ENCODE measurements around the gene ARHGEF28. TPM values are rescaled to one million over a fixed set of nuclear protein-coding genes. Genes with fewer than 3 reads are reported as not detected.

The ARHGEF28 gene
- polyA plus RNA-seq, 2 donors: 5.9 to 6.5 TPM

DNA sequence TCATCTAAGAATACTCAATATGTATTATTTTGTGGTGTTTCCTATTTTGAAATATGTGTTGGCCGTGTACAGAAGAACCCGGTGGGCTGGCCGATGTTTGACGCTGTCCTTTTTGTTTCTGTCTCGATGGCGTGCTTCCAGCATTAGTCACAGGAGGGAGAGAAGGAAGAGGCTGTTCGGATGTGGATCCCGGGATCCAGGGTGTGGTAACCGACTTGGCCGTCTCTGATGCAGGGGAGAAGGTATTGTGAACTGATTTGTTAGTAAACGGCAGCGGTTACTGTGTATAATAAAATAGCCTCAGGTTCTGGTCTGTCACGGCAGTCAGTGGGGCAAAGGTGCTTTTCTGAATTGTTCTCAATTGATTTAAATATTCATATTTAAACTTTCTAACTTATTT is 275.0 kb downstream of the ARHGEF28 start:
- Histone ChIP-seq H3K27me3 (ENCODE audit: control insufficient read depth in 1 of 2, insufficient read depth in 2 of 2, low read length in 2 of 2) (no peaks in the 10 kb centered on the region), H3K36me3 (ENCODE audit: control insufficient read depth in 2 of 2, insufficient read depth in 2 of 2, low read length in 1 of 2) (no peaks in the 10 kb centered on the region), H3K4me3 (ENCODE audit: low read depth in 1 of 2, low read length in 2 of 2) (no peak overlapping the region), H3K4me1 (ENCODE audit: control insufficient read depth in 2 of 2, insufficient read depth in 2 of 2, low read length in 1 of 2) (no peaks in the 10 kb centered on the region), H3K27ac (ENCODE audit: low read depth in 2 of 2, low read length in 1 of 2) (no peak overlapping the region), H3K9me3 (ENCODE audit: control insufficient read depth in 2 of 2, insufficient read depth in 1 of 2, low read depth in 1 of 2, low read length in 1 of 2) (no peaks in the 10 kb centered on the region)
- WGBS, 2 donors: 40% methylated on average over 13 of the region's 13 CpGs

DNA sequence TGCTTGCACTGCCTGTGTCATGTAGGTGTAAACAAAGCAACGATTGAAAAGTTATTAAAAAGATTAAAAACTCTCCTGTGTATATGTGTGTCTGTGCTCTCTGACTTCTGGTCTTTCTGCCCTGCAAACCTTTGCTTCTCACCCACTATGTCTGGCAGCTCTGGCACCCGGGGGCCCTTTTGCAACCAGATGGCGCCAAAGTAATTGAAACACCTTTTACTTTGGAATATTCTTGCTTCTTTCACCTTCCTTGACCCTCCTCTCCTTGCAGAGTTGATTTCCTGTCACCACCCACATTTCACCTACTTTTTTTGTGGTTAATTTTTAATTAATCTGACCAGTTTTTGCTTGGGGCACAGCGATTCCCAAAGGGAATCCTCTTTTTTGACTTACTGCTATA is 275.5 kb downstream of the ARHGEF28 start:
- no peak overlapping the region for H3K27ac ChIP-seq (ENCODE audit: low read depth in 2 of 2, low read length in 1 of 2)
- H3K4me3 ChIP-seq (ENCODE audit: low read depth in 1 of 2, low read length in 2 of 2): no peak overlapping the region
- no peaks in the 10 kb centered on the region for H3K27me3 ChIP-seq (ENCODE audit: control insufficient read depth in 1 of 2, insufficient read depth in 2 of 2, low read length in 2 of 2)
- H3K36me3 ChIP-seq (ENCODE audit: control insufficient read depth in 2 of 2, insufficient read depth in 2 of 2, low read length in 1 of 2): no peaks in the 10 kb centered on the region
- 40 to 46% methylated on average over 4 of the region's 4 CpGs for WGBS, 2 donors
- H3K9me3 ChIP-seq (ENCODE audit: control insufficient read depth in 2 of 2, insufficient read depth in 1 of 2, low read depth in 1 of 2, low read length in 1 of 2): no peaks in the 10 kb centered on the region
- no peaks in the 10 kb centered on the region for H3K4me1 ChIP-seq (ENCODE audit: control insufficient read depth in 2 of 2, insufficient read depth in 2 of 2, low read length in 1 of 2)

DNA sequence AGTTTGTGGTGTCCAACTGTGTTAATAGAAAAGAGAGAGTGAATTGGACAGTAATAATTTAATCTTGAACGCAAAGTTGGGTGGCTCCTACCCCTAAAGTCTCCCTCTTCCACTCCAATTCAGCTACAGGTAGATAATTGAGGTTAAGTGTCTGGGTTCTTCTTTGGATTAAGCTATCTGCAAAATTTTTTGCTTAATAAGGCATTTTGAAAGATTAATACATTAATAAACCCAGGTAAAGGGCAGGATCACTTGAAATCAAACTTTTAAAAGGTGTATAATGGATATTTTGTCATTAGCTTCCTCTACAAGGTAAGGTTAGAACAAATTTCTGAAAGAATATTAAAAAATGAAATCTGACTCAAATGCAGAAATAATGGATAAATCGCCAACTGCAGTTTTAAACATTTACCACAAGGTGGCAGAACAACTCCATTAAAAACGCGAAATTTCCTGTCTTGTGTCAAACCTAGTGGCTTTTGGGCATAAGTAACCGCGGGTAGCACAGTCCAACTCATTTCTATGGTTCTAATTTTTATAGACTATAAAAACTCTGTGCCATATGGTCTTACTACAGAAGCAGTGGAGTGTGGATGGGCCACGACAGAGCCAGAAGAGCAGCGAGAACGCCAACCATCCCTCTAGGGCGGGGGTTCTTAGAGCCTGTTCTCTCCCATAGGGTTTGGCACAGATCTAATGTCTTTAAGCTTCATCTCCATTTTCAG is 276.5 kb downstream of the ARHGEF28 start:
- Histone ChIP-seq H3K4me3 (ENCODE audit: low read depth in 1 of 2, low read length in 2 of 2) (no peak overlapping the region), H3K27ac (ENCODE audit: low read depth in 2 of 2, low read length in 1 of 2) (no peak overlapping the region), H3K36me3 (ENCODE audit: control insufficient read depth in 2 of 2, insufficient read depth in 2 of 2, low read length in 1 of 2) (no peaks in the 10 kb centered on the region), H3K27me3 (ENCODE audit: control insufficient read depth in 1 of 2, insufficient read depth in 2 of 2, low read length in 2 of 2) (no peaks in the 10 kb centered on the region), H3K9me3 (ENCODE audit: control insufficient read depth in 2 of 2, insufficient read depth in 1 of 2, low read depth in 1 of 2, low read length in 1 of 2) (no peaks in the 10 kb centered on the region), H3K4me1 (ENCODE audit: control insufficient read depth in 2 of 2, insufficient read depth in 2 of 2, low read length in 1 of 2) (no peaks in the 10 kb centered on the region)
- 34 to 38% methylated on average over 10 of the region's 10 CpGs for WGBS, 2 donors

DNA sequence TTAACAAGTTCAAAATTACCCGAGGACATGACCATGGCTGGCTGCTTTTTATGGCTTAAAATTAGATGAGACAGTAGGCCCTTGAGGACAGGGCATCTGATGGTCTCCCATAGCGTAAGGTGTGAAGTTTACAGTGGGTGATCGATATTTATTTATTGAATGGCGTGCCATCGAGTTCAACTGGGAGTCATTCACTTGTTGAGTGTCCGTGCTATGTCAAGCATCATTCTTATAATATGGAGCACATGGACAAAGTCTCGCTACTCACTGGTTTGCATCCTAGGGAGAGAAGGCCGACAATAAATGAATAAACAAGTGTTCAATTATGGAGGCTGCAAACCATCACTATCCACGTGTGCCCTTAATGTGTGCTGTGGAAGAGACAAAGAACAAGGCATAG is 277.2 kb downstream of the ARHGEF28 start:
- WGBS, 2 donors: 91 to 94% methylated on average over 9 of the region's 9 CpGs
- Histone ChIP-seq H3K4me3 (ENCODE audit: low read depth in 1 of 2, low read length in 2 of 2) (no peak overlapping the region), H3K4me1 (ENCODE audit: control insufficient read depth in 2 of 2, insufficient read depth in 2 of 2, low read length in 1 of 2) (no peaks in the 10 kb centered on the region), H3K36me3 (ENCODE audit: control insufficient read depth in 2 of 2, insufficient read depth in 2 of 2, low read length in 1 of 2) (no peaks in the 10 kb centered on the region), H3K27ac (ENCODE audit: low read depth in 2 of 2, low read length in 1 of 2) (no peak overlapping the region), H3K9me3 (ENCODE audit: control insufficient read depth in 2 of 2, insufficient read depth in 1 of 2, low read depth in 1 of 2, low read length in 1 of 2) (no peaks in the 10 kb centered on the region), H3K27me3 (ENCODE audit: control insufficient read depth in 1 of 2, insufficient read depth in 2 of 2, low read length in 2 of 2) (no peaks in the 10 kb centered on the region)

DNA sequence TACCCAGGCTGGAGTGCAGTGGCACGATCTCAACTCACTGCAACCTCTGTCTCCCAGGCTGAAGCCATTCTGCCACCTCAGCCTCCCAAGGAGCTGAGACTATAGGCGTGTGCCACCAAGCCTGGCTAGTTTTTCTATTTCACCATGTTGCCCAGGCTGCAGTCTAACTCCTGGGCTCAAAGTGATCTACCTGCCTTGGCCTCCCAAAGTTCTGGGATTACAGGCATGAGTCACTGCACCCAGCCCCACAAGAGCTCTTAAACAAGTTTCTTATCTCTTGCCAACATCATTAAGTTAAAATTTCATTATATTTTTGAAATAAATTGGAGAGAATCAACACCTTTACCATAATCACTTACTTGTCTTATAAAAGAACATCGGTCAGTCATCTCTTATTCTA is 280.3 kb downstream of the ARHGEF28 start:
- Histone ChIP-seq H3K4me3 (ENCODE audit: low read depth in 1 of 2, low read length in 2 of 2) (no peak overlapping the region), H3K36me3 (ENCODE audit: control insufficient read depth in 2 of 2, insufficient read depth in 2 of 2, low read length in 1 of 2) (no peaks in the 10 kb centered on the region), H3K27me3 (ENCODE audit: control insufficient read depth in 1 of 2, insufficient read depth in 2 of 2, low read length in 2 of 2) (no peaks in the 10 kb centered on the region), H3K27ac (ENCODE audit: low read depth in 2 of 2, low read length in 1 of 2) (no peak overlapping the region), H3K9me3 (ENCODE audit: control insufficient read depth in 2 of 2, insufficient read depth in 1 of 2, low read depth in 1 of 2, low read length in 1 of 2) (no peaks in the 10 kb centered on the region), H3K4me1 (ENCODE audit: control insufficient read depth in 2 of 2, insufficient read depth in 2 of 2, low read length in 1 of 2) (no peaks in the 10 kb centered on the region)
- 69 to 80% methylated on average over 3 of the region's 3 CpGs for WGBS, 2 donors

DNA sequence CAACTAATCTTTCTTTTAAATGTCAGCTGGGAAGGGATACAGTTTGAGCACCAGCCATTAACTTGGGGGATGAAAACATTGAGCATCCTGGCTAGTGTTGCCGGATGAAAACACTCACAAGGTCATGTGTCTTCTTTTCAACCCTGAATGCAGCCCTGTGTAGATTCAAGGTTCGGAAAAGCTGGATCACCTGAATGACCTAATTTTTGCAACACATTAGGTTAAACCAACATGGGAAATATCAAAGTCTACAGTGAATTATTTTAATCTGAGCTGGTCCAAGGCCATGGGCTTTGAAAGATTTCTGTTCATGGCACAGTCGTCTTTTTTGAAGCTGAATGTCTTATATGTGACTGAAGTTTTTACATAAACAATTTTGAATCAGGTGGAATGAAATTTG is 281.2 kb downstream of the ARHGEF28 start:
- Histone ChIP-seq H3K36me3 (ENCODE audit: control insufficient read depth in 2 of 2, insufficient read depth in 2 of 2, low read length in 1 of 2) (no peaks in the 10 kb centered on the region), H3K9me3 (ENCODE audit: control insufficient read depth in 2 of 2, insufficient read depth in 1 of 2, low read depth in 1 of 2, low read length in 1 of 2) (no peaks in the 10 kb centered on the region), H3K4me3 (ENCODE audit: low read depth in 1 of 2, low read length in 2 of 2) (no peak overlapping the region), H3K4me1 (ENCODE audit: control insufficient read depth in 2 of 2, insufficient read depth in 2 of 2, low read length in 1 of 2) (no peaks in the 10 kb centered on the region), H3K27me3 (ENCODE audit: control insufficient read depth in 1 of 2, insufficient read depth in 2 of 2, low read length in 2 of 2) (no peaks in the 10 kb centered on the region), H3K27ac (ENCODE audit: low read depth in 2 of 2, low read length in 1 of 2) (no peak overlapping the region)
- 91 to 94% methylated on average over 3 of the region's 3 CpGs for WGBS, 2 donors

DNA sequence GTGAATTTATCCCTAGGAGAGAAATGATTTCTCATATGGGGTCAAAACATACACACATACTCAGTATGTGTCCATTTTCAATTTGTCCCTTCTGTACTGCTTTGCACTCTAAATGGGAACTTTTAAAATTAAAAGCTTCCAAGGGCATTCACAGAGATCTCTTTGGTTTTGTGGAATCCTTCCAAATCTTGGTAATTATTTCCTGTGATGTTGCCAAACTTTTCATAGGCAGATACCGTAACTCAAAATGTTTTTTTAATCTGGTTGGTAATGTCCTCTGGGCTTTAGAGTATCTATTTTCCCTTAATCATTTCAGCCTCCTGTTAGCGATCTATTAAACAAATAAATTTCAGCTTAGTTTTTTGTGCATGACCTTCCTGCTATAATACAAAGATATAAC is 282.4 kb downstream of the ARHGEF28 start:
- WGBS, 2 donors: 24 to 39% methylated on average over 2 of the region's 2 CpGs
- H3K27me3 ChIP-seq (ENCODE audit: control insufficient read depth in 1 of 2, insufficient read depth in 2 of 2, low read length in 2 of 2): no peaks in the 10 kb centered on the region
- no peak overlapping the region for H3K27ac ChIP-seq (ENCODE audit: low read depth in 2 of 2, low read length in 1 of 2)
- H3K4me3 ChIP-seq (ENCODE audit: low read depth in 1 of 2, low read length in 2 of 2): no peak overlapping the region
- H3K9me3 ChIP-seq (ENCODE audit: control insufficient read depth in 2 of 2, insufficient read depth in 1 of 2, low read depth in 1 of 2, low read length in 1 of 2): no peaks in the 10 kb centered on the region
- H3K4me1 ChIP-seq (ENCODE audit: control insufficient read depth in 2 of 2, insufficient read depth in 2 of 2, low read length in 1 of 2): no peaks in the 10 kb centered on the region
- no peaks in the 10 kb centered on the region for H3K36me3 ChIP-seq (ENCODE audit: control insufficient read depth in 2 of 2, insufficient read depth in 2 of 2, low read length in 1 of 2)

DNA sequence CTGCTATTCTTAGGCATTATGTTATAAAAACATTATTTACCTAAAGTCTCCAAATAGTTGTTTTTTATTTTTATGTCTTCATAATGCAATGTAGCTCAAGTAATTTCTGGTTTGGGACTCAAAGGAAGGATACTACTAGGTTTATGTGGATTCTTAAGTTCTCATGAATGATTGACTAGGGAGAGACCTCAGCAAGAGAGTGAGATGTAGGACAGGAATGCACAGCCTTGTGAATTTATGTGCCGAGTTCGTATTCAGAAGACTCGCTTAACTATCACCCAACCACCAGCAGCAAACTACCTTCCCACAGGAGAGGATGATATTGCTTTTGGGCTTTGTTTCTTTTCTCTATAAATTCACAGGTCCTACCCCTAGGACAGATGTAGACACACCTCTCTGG is 282.9 kb downstream of the ARHGEF28 start:
- Histone ChIP-seq H3K9me3 (ENCODE audit: control insufficient read depth in 2 of 2, insufficient read depth in 1 of 2, low read depth in 1 of 2, low read length in 1 of 2) (no peaks in the 10 kb centered on the region), H3K27ac (ENCODE audit: low read depth in 2 of 2, low read length in 1 of 2) (no peak overlapping the region), H3K27me3 (ENCODE audit: control insufficient read depth in 1 of 2, insufficient read depth in 2 of 2, low read length in 2 of 2) (no peaks in the 10 kb centered on the region), H3K36me3 (ENCODE audit: control insufficient read depth in 2 of 2, insufficient read depth in 2 of 2, low read length in 1 of 2) (peaks cover 0 to 2% of the 10 kb centered on the region in 2 donors), H3K4me3 (ENCODE audit: low read depth in 1 of 2, low read length in 2 of 2) (no peak overlapping the region), H3K4me1 (ENCODE audit: control insufficient read depth in 2 of 2, insufficient read depth in 2 of 2, low read length in 1 of 2) (no peaks in the 10 kb centered on the region)
- 94 to 95% methylated on average over 3 of the region's 3 CpGs for WGBS, 2 donors

DNA sequence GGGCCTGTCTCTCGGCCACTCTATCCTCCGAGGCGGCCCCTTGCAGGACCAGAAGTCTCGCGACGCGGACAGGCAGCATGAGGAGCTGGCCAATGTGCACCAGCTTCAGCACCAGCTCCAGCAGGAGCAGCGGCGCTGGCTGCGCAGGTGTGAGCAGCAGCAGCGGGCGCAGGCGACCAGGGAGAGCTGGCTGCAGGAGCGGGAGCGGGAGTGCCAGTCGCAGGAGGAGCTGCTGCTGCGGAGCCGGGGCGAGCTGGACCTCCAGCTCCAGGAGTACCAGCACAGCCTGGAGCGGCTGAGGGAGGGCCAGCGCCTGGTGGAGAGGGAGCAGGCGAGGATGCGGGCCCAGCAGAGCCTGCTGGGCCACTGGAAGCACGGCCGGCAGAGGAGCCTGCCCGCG is 283.5 kb downstream of the ARHGEF28 start:
- no peaks in the 10 kb centered on the region for H3K27me3 ChIP-seq (ENCODE audit: control insufficient read depth in 1 of 2, insufficient read depth in 2 of 2, low read length in 2 of 2)
- no peak overlapping the region for H3K27ac ChIP-seq (ENCODE audit: low read depth in 2 of 2, low read length in 1 of 2)
- WGBS, 2 donors: 96 to 98% methylated on average over 25 to 27 of the region's 27 CpGs
- no peak overlapping the region for H3K4me3 ChIP-seq (ENCODE audit: low read depth in 1 of 2, low read length in 2 of 2)
- peaks cover 0 to 2% of the 10 kb centered on the region in 2 donors for H3K36me3 ChIP-seq (ENCODE audit: control insufficient read depth in 2 of 2, insufficient read depth in 2 of 2, low read length in 1 of 2)
- H3K9me3 ChIP-seq (ENCODE audit: control insufficient read depth in 2 of 2, insufficient read depth in 1 of 2, low read depth in 1 of 2, low read length in 1 of 2): no peaks in the 10 kb centered on the region
- no peaks in the 10 kb centered on the region for H3K4me1 ChIP-seq (ENCODE audit: control insufficient read depth in 2 of 2, insufficient read depth in 2 of 2, low read length in 1 of 2)

DNA sequence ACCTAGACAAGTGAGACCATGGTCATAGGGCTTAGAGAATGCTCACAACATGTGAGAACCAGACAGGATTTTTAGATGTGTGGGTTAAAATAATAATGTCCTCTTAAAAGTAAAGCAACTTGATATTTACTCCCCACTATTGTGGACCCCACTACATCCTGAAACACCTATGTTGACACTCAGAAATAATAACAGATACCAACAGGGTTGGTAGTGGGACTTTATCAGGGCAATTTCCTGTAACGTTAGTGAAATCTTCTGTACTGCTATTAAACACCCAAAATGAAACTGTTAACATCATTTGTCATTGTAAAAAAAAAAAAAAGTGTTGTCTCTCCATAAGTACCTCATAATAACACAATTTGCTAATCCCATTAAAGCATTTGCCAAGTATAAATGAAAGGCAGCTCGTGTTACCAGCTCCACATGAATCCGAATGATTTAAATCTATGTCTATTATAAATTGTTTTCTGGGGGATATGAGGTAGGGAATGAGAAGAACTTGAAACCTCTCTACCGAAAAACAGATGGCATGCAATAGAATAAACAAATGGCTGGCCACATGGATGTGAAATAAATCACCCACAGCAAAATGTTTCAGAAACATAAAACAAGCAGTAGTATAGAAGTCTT is 285.9 kb downstream of the ARHGEF28 start:
- Histone ChIP-seq H3K36me3 (ENCODE audit: control insufficient read depth in 2 of 2, insufficient read depth in 2 of 2, low read length in 1 of 2) (peaks cover 0 to 2% of the 10 kb centered on the region in 2 donors), H3K27ac (ENCODE audit: low read depth in 2 of 2, low read length in 1 of 2) (no peak overlapping the region), H3K4me1 (ENCODE audit: control insufficient read depth in 2 of 2, insufficient read depth in 2 of 2, low read length in 1 of 2) (no peaks in the 10 kb centered on the region), H3K27me3 (ENCODE audit: control insufficient read depth in 1 of 2, insufficient read depth in 2 of 2, low read length in 2 of 2) (no peaks in the 10 kb centered on the region), H3K9me3 (ENCODE audit: control insufficient read depth in 2 of 2, insufficient read depth in 1 of 2, low read depth in 1 of 2, low read length in 1 of 2) (no peaks in the 10 kb centered on the region), H3K4me3 (ENCODE audit: low read depth in 1 of 2, low read length in 2 of 2) (no peak overlapping the region)
- 50 to 57% methylated on average over 4 of the region's 4 CpGs for WGBS, 2 donors
